SH-SY5Y (cell line): ENCODE data around the gene DGKG.

Experiments
- GATA2 ChIP-seq: IDR thresholded peaks from 2 replicates; pipeline ENCODE4 v1.6.1; 2011; ENCODE audit warnings: mild to moderate bottlenecking, low read depth, low read length
- GATA3 ChIP-seq: IDR thresholded peaks from 2 replicates; pipeline ENCODE4 v1.6.1; 2011; ENCODE audit warnings: low read depth, mild to moderate bottlenecking, low read length, moderate library complexity

DGKG gene

DNA sequence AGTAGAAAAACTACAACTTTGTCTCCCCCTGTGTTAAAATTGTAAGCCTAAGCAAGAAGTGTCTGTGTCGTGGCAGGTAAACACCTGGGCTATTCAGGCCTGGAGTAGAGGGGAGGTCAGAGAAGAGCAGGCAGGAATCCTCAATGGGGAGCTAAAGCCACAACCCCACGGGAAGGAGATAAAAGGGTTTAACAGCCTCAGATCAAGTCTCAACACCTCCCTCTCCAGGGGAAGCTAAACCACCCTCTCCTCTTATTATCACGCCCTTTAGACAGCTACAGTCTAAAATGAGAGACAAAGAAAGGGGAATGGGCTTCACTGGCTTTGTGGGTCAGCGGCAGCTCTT, 264.7 kb downstream of the DGKG start:
- TF ChIP-seq GATA3: no peak
- TF ChIP-seq GATA2: no peak
